T1000 (cell line): Measurements from ENCODE around the gene WDR20.
"Not testable (repeated sequence)": the region's sequence is repeated elsewhere in the genome, so short reads cannot be mapped to it uniquely, and the experiment has no call there.

ENCODE experiments used
- DNase-seq: peaks from one replicate; lab custom pipeline; 2025; ENCODE audit warnings: mixed read lengths; lab: John Stamatoyannopoulos, UW

The WDR20 gene

GRCh38 chr14:102238131-102238530 lies 98.4 kb downstream of the WDR20 start:
- DNase-seq, result no peak

GRCh38 chr14:102238766-102239165 lies 99.1 kb downstream of the WDR20 start:
- no peak for DNase-seq

DNA sequence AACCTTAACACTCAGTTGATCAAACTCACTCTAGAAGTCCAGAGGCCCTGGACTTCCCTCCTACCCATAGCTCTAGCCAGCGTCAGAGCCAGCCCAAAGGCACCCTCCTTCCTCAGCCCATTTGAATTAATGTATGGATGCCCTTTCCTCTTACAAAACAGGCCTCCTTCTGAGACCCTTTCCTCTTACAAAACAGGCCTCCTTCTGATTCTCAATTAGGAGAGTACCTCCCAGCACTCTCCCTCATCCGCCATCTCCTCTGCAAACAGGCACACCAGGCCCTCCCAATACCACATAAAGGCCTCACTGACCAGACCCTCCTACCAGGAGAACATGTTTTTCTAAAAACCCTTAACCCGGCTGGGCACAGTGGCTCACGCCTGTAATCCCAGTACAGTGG lies 99.5 kb downstream of the WDR20 start:
- no peak for DNase-seq

DNA sequence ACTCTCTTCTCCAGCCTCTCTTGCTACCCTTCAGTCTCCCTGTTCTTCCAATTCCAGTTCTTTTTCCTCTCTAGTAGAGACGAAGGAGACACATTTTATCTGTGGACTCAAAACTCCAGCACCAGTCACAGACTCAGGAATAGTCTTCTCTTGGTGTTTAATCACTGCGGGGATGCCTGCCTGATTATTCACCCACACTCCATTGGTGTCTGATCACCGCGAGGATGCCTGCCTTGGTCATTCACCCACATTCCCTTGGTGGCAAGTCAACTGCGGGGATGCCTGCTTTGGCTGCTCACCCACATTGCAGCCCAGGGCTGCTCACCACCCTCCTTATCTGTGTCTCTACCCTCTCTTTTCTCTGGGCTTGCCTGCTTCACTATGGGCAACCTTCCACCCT lies 100.8 kb downstream of the WDR20 start:
- DNase-seq, result not testable (repeated sequence)

- no peak for DNase-seq
Measured at GRCh38 chr14:102241147-102241546, 101.5 kb downstream of the WDR20 start.

- not testable (repeated sequence) for DNase-seq
Measured at GRCh38 chr14:102243795-102244194, 104.1 kb downstream of the WDR20 start.

- DNase-seq, result no peak
Measured at GRCh38 chr14:102246071-102246470, 106.4 kb downstream of the WDR20 start.

DNA sequence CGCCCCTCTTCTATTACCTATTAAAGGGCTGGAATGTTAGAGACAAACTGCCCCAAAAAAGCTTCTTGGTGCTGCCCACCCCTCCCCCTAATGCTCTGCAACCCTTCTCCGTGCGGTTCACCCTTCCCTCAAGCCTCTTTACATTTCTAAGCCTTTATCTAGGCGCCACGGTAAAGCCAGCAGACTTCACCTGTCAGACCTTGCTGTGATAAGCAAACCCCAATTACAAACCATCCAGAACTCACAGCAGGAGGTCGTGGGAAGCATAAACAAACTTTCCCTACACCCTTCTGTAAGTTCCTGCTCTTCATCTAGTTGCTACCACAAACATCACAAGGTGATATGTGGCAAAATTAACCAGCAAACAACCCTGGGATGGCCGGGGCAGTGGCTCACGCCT lies 108.4 kb downstream of the WDR20 start:
- DNase-seq, result no peak

GRCh38 chr14:102249041-102249440 lies 109.3 kb downstream of the WDR20 start:
- DNase-seq, result no peak

GRCh38 chr14:102249981-102250380 lies 110.3 kb downstream of the WDR20 start:
- no peak for DNase-seq

- DNase-seq, result no peak
Measured at GRCh38 chr14:102250636-102251035, 110.9 kb downstream of the WDR20 start.

- no peak for DNase-seq
Measured at GRCh38 chr14:102251161-102251560, 111.5 kb downstream of the WDR20 start.

DNA sequence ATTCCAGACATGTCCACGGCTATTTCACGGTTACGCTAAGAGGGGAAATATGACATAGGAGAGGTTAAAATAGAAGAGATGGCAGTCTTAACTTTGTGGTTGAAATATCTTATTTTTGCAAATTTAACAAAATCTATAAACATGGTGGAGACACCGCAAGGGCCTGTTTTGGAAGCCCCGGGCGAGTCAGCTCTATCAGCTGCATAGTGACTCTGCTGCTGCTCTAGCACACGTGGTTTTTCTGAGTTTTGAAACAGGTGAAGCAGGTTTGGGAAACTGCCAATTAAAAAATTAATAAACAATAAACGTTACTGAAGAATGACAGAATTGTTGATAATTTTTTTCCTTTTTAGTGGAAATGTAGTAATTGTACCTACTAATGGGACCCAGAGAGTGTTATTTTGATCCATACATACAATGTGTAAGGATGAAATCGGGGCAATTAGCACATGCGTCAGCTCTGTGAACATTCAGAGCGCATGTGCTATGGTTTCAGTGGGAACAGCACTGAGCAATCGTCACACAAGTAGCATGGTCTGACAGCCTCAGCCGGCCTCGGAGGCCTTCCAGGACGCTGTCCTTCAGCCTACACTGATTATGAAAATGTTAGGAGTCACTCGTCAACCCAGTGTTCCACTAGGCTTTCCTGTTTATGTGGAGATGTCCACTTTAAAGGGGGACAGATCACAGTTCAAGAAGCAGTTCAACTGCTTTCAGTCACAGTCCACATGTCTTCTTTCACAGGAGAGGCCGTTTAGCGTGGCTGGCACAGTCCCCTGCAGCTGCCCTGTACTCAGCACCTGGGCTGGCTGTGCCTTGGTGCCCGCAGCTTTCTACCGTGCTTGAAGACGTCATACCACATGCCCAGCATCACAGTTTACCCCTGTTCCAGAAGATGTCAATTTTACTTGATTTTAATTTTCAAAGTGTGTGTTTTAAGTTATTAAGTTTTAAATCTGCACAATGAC lies 113.4 kb downstream of the WDR20 start:
- no peak for DNase-seq

- peak; percentile 20 for DNase-seq
Measured at GRCh38 chr14:102255401-102256190, 115.9 kb downstream of the WDR20 start.

DNA sequence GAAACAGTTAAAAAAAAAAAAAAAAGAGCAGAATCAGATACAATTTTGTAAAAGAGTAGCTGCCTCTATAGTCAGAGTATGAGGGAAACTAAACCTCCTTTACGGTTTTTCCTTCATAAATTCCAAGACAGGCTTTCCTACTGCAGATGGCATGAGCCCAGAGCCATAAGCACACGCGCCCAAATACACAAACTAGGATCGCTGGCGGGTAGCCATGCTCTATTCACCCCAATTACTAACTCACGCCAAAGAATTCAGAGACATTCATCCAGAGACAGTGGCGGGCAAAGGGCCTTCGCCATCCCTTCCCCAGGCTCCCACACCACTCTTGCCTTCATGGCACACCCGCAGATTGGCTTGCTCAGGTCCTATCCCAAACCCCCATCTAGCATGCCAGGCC lies 117.0 kb downstream of the WDR20 start:
- DNase-seq, result no peak

GRCh38 chr14:102258136-102258535 lies 118.4 kb downstream of the WDR20 start:
- no peak for DNase-seq
